ENCODE measurements around the gene GPA33. TPM values are rescaled to one million over a fixed set of nuclear protein-coding genes. Genes with fewer than 3 reads are reported as not detected.

Gene GPA33
- total and polyA plus RNA-seq, 9 of the 15 experiments (the other 6 are each of a cell fraction or from before 2014, with no cell fraction given): 0.13 TPM; not detected in 8

GRCh38 chr1:167066333-167067122 lies 23.6 kb downstream of the GPA33 start (continued):
- TF ChIP-seq CTCF (IDR thresholded peaks at IDR 0.05 in 2 of 3, conservative IDR thresholded peaks at IDR 0.05 in 1 of 3; ENCODE audit: insufficient read depth in 2 of 3, low read depth in 1 of 3, low read length in 3 of 3) (peak; percentile 94 to 98 (median 97)), ZNF384 (IDR thresholded peaks at IDR 0.05; ENCODE audit: low read depth, low read length) (0 out of 2 replicates have a peak, but pooled peaks have one; percentile 9), MAX (CRISPR knock-in tag; IDR thresholded peaks at IDR 0.05) (peak; percentile 28; the same call in 1 of the 2 replicates), RUNX1 (IDR thresholded peaks at IDR 0.05; ENCODE audit: low read depth) (no peak), JUND (IDR thresholded peaks at IDR 0.05; ENCODE audit: borderline replicate concordance, low read depth, low read length) (0 out of 2 replicates have a peak, but pooled peaks have one; percentile 43), JUND (tag; IDR thresholded peaks at IDR 0.05; ENCODE audit: borderline replicate concordance, low read depth, low read length) (no peak), TFAP4 (CRISPR knock-in tag; IDR thresholded peaks at IDR 0.05; ENCODE audit: borderline replicate concordance) (peak; percentile 49; the same call in 1 of the 2 replicates), CC2D1A (IDR thresholded peaks at IDR 0.05) (peak; percentile 81), MAFF (IDR thresholded peaks at IDR 0.05; ENCODE audit: low read length) (no peak), RB1 (IDR thresholded peaks at IDR 0.05; ENCODE audit: low read depth) (peak; percentile 84), ZNF398 (CRISPR knock-in tag; IDR thresholded peaks at IDR 0.05) (no peak), CREM (IDR thresholded peaks at IDR 0.05; ENCODE audit: low read depth) (0 out of 2 replicates have a peak, but pooled peaks have one; percentile 21), GABPB1 (CRISPR knock-in tag; IDR thresholded peaks at IDR 0.05) (0 out of 2 replicates have a peak, but pooled peaks have one; percentile 22), GATA2 (CRISPR knock-in tag; IDR thresholded peaks at IDR 0.05) (0 out of 2 replicates have a peak, but pooled peaks have one; percentile 25), KLF16 (IDR thresholded peaks at IDR 0.05) (0 out of 2 replicates have a peak, but pooled peaks have one; percentile 6), SMC3 (conservative IDR thresholded peaks at IDR 0.05; ENCODE audit: insufficient read depth, low read depth, low read length) (peak; percentile 96), MYC (IDR thresholded peaks at IDR 0.05; ENCODE audit: low read depth, low read length) (peak; percentile 66; the same call in 1 of the 2 replicates), MYC (CRISPR knock-in tag; IDR thresholded peaks at IDR 0.05; ENCODE audit: borderline replicate concordance, low read depth) (no peak), MAZ (CRISPR knock-in tag; conservative IDR thresholded peaks at IDR 0.05 in 1 of 2, IDR thresholded peaks at IDR 0.05 in 1 of 2) (peak; percentile 62 to 71; a peak in 1 of 4 replicates), ARID2 (IDR thresholded peaks at IDR 0.05) (peak; percentile 78)
